ENCODE data around the gene RTKN2.
A peak's percentile ranks its signal among the peaks of the same experiment; 100 is the strongest.
"Not testable (repeated sequence)": the region's sequence is repeated elsewhere in the genome, so short reads cannot be mapped to it uniquely, and the experiment has no call there.

Gene RTKN2

GRCh38 chr10:62261666-62262065, 7.0 kb downstream of the RTKN2 start:
- no peak for DNase-seq (ENCODE audit: extremely low read depth in 1 of 2, low read depth in 1 of 2)

GRCh38 chr10:62259998-62260397, 8.6 kb downstream of the RTKN2 start:
- DNase-seq (ENCODE audit: extremely low read depth in 1 of 2, low read depth in 1 of 2): no peak

GRCh38 chr10:62259456-62259855, 9.2 kb downstream of the RTKN2 start:
- DNase-seq (ENCODE audit: extremely low read depth in 1 of 2, low read depth in 1 of 2): no peak

- no peak for DNase-seq (ENCODE audit: extremely low read depth in 1 of 2, low read depth in 1 of 2)
Measured at GRCh38 chr10:62258926-62259325, 9.7 kb downstream of the RTKN2 start.

- no peak for DNase-seq (ENCODE audit: extremely low read depth in 1 of 2, low read depth in 1 of 2)
Measured at GRCh38 chr10:62253704-62254103, 14.9 kb downstream of the RTKN2 start.

- DNase-seq (ENCODE audit: extremely low read depth in 1 of 2, low read depth in 1 of 2): no peak
Measured at GRCh38 chr10:62252051-62252450, 16.6 kb downstream of the RTKN2 start.

- no peak for DNase-seq (ENCODE audit: extremely low read depth in 1 of 2, low read depth in 1 of 2)
Measured at GRCh38 chr10:62250594-62251198, 17.9 kb downstream of the RTKN2 start.

- DNase-seq (ENCODE audit: extremely low read depth in 1 of 2, low read depth in 1 of 2): no peak
Measured at GRCh38 chr10:62249957-62250356, 18.7 kb downstream of the RTKN2 start.

- no peak for DNase-seq (ENCODE audit: extremely low read depth in 1 of 2, low read depth in 1 of 2)
Measured at GRCh38 chr10:62248465-62248864, 20.2 kb downstream of the RTKN2 start.

GRCh38 chr10:62244785-62245467, 23.7 kb downstream of the RTKN2 start:
- DNase-seq (ENCODE audit: extremely low read depth in 1 of 2, low read depth in 1 of 2): peak in 1 of 2 donors; percentile 15

- no peak for DNase-seq (ENCODE audit: extremely low read depth in 1 of 2, low read depth in 1 of 2)
Measured at GRCh38 chr10:62244088-62244487, 24.6 kb downstream of the RTKN2 start.

GRCh38 chr10:62243647-62243997, 25.0 kb downstream of the RTKN2 start:
- no peak for DNase-seq (ENCODE audit: extremely low read depth in 1 of 2, low read depth in 1 of 2)

- not testable (repeated sequence) for DNase-seq (ENCODE audit: extremely low read depth in 1 of 2, low read depth in 1 of 2)
Measured at GRCh38 chr10:62242965-62243646, 25.5 kb downstream of the RTKN2 start.

- DNase-seq (ENCODE audit: extremely low read depth in 1 of 2, low read depth in 1 of 2): not testable (repeated sequence)
Measured at GRCh38 chr10:62241521-62241920, 27.1 kb downstream of the RTKN2 start.

GRCh38 chr10:62239994-62240393, 28.6 kb downstream of the RTKN2 start:
- no peak for DNase-seq (ENCODE audit: extremely low read depth in 1 of 2, low read depth in 1 of 2)

- no peak for DNase-seq (ENCODE audit: extremely low read depth in 1 of 2, low read depth in 1 of 2)
Measured at GRCh38 chr10:62238880-62239279, 29.8 kb downstream of the RTKN2 start.

GRCh38 chr10:62237966-62238365, 30.7 kb downstream of the RTKN2 start:
- no peak for DNase-seq (ENCODE audit: extremely low read depth in 1 of 2, low read depth in 1 of 2)

GRCh38 chr10:62237506-62237905, 31.1 kb downstream of the RTKN2 start:
- no peak for DNase-seq (ENCODE audit: extremely low read depth in 1 of 2, low read depth in 1 of 2)

- no peak for DNase-seq (ENCODE audit: extremely low read depth in 1 of 2, low read depth in 1 of 2)
Measured at GRCh38 chr10:62234077-62234605, 34.5 kb downstream of the RTKN2 start.

- DNase-seq (ENCODE audit: extremely low read depth in 1 of 2, low read depth in 1 of 2): no peak
Measured at GRCh38 chr10:62233356-62234076, 35.1 kb downstream of the RTKN2 start.

GRCh38 chr10:62231805-62232204, 36.8 kb downstream of the RTKN2 start:
- DNase-seq (ENCODE audit: extremely low read depth in 1 of 2, low read depth in 1 of 2): no peak
